Heart right ventricle (tissue), 16 donors: Measurements from ENCODE around the gene POPDC2. TPM values are rescaled to one million over a fixed set of nuclear protein-coding genes. Genes with fewer than 3 reads are reported as not detected.

Experiments
- ATAC-seq, 8 donors: fragments of 200-7000 bp; cut with Tn5 transposase; one replicate each; pipeline ENCODE4 v1.9.1; 2020; ENCODE audit warnings: mild to moderate bottlenecking in 8 of 8, moderate library complexity in 8 of 8, moderate number of reproducible peaks in 1 of 8
- DNase-seq, 2 donors: peaks; one replicate each; pipeline ENCODE4 v3.0.0-alpha.2; 2020
- H3K27ac ChIP-seq, 10 donors: fragments of 200-600 bp; sonication (generic) in 2 of 10; one replicate each; pipeline versions ENCODE4 v1.5.0 to v1.8.0; 2020 to 2022; ENCODE audit warnings: mild to moderate bottlenecking in 3 of 10
- H3K27me3 ChIP-seq, 7 donors: fragments of 200-600 bp; one replicate each; pipeline ENCODE4 v1.8.0; 2021 to 2022; ENCODE audit warnings: mild to moderate bottlenecking in 2 of 7
- H3K36me3 ChIP-seq, 9 donors: fragments of 200-600 bp; sonication (generic) in 1 of 9; one replicate each; pipeline versions ENCODE4 v1.5.0 to v1.8.0; 2020 to 2022; ENCODE audit warnings: mild to moderate bottlenecking in 2 of 9
- H3K4me1 ChIP-seq, 9 donors: fragments of 200-600 bp; sonication (generic) in 1 of 9; one replicate each; pipeline versions ENCODE4 v1.5.0 to v1.8.0; 2020 to 2022; ENCODE audit warnings: mild to moderate bottlenecking in 4 of 9
- H3K4me3 ChIP-seq, 10 donors: fragments of 200-600 bp; sonication (generic) in 2 of 10; one replicate each; pipeline versions ENCODE4 v1.5.0 to v1.8.0; 2020 to 2022; ENCODE audit warnings: mild to moderate bottlenecking in 7 of 10, moderate library complexity in 2 of 10
- H3K9me3 ChIP-seq, 11 donors: fragments of 200-600 bp in 10 of 11; sonication (generic) in 2 of 11; one replicate each; pipeline versions ENCODE4 v1.5.0 to v1.8.0; 2013 to 2022; ENCODE audit warnings: mild to moderate bottlenecking in 2 of 11, control low read depth in 1 of 11, moderate library complexity in 1 of 11
- WGBS, 2 donors: extraction: QIAGEN DNeasy Blood & Tissue Kit; methylation state at CpG; one replicate each; pipeline ENCODE4 v1.1.7; 2013; ENCODE audit warnings: inconsistent platforms in 1 of 2; 5-methylcytosine and 5-hydroxymethylcytosine counted together
- intact Hi-C, 10 donors: fragments of 100-400 bp; cut with DNase I; formaldehyde crosslinking; loops; one replicate each; pipeline versions ENCODE4 v1.11.1 to v1.14.2; 2022
- polyA plus RNA-seq, 2 donors: library from polyadenylated mRNA; stranded (reverse); fragments of 200-250 nt; gene quantifications; one replicate each; pipeline ENCODE4 v1.2.3, GENCODE V29; 2013
- total RNA-seq, 10 donors: library from RNA; stranded (reverse); fragmentation: NEBNext Ultra II Directional in 3 of 10; extraction: Animal tissue kit (Norgen Biotek cat#: 25700) in 3 of 10; gene quantifications; one replicate each; pipeline versions ENCODE4 v1.2.1 to v1.2.4, GENCODE V29; 2021 to 2023
- TF ChIP-seq, protein P1 (sequence below), 9 donors: fragments of 200-600 bp; sonication (generic) in 2 of 9; IDR thresholded peaks; one replicate each; pipeline versions ENCODE4 v1.5.0 to v1.8.0; 2021 to 2022; ENCODE audit warnings: antibody characterized with exemption in 9 of 9, mild to moderate bottlenecking in 5 of 9, moderate library complexity in 1 of 9
- donor health status: Arrhythmogenic right ventricular cardiomyopathy.
- donor health status: ischemic (EF 13 %, LVEDD 7.1; RV severe dilation, severe dysfunction).
- donor health status: healthy with polysubstance abuse.
- donor health status: DM: no; HTN: yes; CAD: no.
- donor health status: DM: no; HTN: no; CAD: no.
- donor health status: ischemic (EF 25% LVEDD 6.9; RV normal size, moderate dysfunction).
- donor health status: ischemic (EF 25% LVEDD 5.7; RV mildly dilated, moderate dysfunction).
- donor health status: healthy.
- donor health status: DM: yes; HTN: yes; CAD: no.
- donor health status: Ischemic cardiomyopathy.
- donor health status: ischemic (EF 35%, LVEDD 5.7; RV mildly dilated, moderate dysfunction).
- donor health status: nonischemic (EF 11% LVEDD 7.7; RV severe dilation, severe dysfunction).
- donor health status: DM: yes; HTN: yes; CAD: no.
- donor health status: PGD.
- donor health status: ischemic (EF 29% LVEDD 5.4; RV normal size, mild dysfunction).
- donor health status: nonischemic (EF 23%, LVEDD 6.1; RV moderate dilation, normal function).

POPDC2 gene
- total and polyA plus RNA-seq, 12 donors: 351 to 928 (median 732) TPM

- TF ChIP-seq, protein P1, sequence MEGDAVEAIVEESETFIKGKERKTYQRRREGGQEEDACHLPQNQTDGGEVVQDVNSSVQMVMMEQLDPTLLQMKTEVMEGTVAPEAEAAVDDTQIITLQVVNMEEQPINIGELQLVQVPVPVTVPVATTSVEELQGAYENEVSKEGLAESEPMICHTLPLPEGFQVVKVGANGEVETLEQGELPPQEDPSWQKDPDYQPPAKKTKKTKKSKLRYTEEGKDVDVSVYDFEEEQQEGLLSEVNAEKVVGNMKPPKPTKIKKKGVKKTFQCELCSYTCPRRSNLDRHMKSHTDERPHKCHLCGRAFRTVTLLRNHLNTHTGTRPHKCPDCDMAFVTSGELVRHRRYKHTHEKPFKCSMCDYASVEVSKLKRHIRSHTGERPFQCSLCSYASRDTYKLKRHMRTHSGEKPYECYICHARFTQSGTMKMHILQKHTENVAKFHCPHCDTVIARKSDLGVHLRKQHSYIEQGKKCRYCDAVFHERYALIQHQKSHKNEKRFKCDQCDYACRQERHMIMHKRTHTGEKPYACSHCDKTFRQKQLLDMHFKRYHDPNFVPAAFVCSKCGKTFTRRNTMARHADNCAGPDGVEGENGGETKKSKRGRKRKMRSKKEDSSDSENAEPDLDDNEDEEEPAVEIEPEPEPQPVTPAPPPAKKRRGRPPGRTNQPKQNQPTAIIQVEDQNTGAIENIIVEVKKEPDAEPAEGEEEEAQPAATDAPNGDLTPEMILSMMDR (IDR thresholded peaks at IDR 0.05): no peak
- ATAC-seq: peak in 5 of 8 donors; percentile 10 to 53 (median 40)
- Histone ChIP-seq H3K27me3 (no peaks in the 10 kb centered on the region), H3K4me1 (peaks cover under 1 to 66% (median 51%) of the 10 kb centered on the region in 9 donors), H3K4me3 (no peak overlapping the region), H3K27ac (peak overlapping the region in 9 of 10 donors; percentile 4 to 82 (median 36)), H3K9me3 (no peaks in the 10 kb centered on the region), H3K36me3 (no peaks in the 10 kb centered on the region)
- 85 to 89% methylated on average over 3 of the region's 3 CpGs for WGBS, 2 donors
- intact Hi-C loops: no loop called here
- no peak for DNase-seq
Measured at GRCh38 chr3:119601154-119601553, 59.2 kb downstream of the POPDC2 start.

DNA sequence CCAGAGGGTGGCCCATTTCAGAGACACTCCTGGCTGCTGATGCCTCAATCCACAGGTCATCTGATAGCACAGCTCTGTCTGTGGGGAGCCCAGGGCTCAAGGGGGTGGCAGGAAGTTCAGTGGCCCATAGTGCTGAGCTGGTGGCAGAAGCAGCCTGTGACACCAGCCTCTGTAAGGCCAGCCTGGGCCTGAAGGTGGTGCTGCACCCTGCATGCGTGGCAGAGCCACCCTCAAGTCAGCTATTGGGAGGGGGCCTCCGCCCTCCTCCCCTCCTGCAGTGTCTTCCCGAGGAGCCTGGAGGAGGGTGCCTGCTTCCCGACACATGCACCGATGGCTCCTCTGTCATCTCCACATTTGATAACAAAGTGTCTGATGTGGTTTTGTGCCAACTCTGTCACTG, 59.7 kb downstream of the POPDC2 start:
- Histone ChIP-seq H3K4me3 (no peak overlapping the region), H3K27me3 (no peaks in the 10 kb centered on the region), H3K27ac (peak overlapping the region in 9 of 10 donors; percentile 4 to 84 (median 36)), H3K9me3 (no peaks in the 10 kb centered on the region), H3K4me1 (peaks cover 3 to 70% (median 55%) of the 10 kb centered on the region in 9 donors), H3K36me3 (no peaks in the 10 kb centered on the region)
- DNase-seq: peak; percentile 37 to 40
- WGBS, 2 donors: 47 to 57% methylated on average over 5 of the region's 5 CpGs
- intact Hi-C loops: no loop called here
- peak; percentile 36 to 86 (median 73) for ATAC-seq
- TF ChIP-seq, protein P1 (IDR thresholded peaks at IDR 0.05): peak; percentile 21 to 71 (median 56)

DNA sequence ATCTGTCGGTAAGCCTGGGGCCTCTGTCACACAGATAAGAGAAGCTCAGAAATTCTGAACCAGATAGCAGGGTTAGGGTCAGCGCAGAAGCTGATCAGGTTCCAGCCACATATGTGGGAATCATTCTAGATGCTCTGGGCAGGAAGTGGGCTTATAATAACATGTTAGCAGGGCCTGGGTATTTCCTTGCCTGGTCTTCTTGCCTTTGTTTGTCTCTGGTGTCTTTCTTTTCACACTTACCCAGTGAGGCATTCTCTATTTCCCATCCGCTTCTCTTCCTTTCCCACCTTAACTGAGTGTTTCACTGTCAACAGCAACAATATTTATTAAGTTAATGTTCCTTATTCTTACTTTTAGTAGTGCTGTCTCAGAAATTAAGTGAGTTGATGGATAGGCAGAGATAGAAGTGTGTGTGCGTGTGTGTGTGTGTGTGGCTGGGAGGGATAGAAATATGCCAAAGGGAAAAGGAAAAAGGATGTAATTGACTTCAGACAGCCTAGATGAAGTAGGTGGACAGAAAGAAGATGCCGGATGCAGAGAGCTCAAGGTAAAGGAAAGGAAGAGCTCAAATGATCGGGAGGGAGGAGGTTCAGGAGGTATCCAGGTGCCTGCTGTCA, 60.7 kb downstream of the POPDC2 start:
- TF ChIP-seq, protein P1 (IDR thresholded peaks at IDR 0.05): no peak
- Histone ChIP-seq H3K9me3 (no peaks in the 10 kb centered on the region), H3K27me3 (no peaks in the 10 kb centered on the region), H3K27ac (peak overlapping the region in 9 of 10 donors; percentile 22 to 90 (median 75)), H3K4me3 (no peak overlapping the region), H3K36me3 (no peaks in the 10 kb centered on the region), H3K4me1 (peaks cover 6 to 77% (median 61%) of the 10 kb centered on the region in 9 donors)
- WGBS, 2 donors: 78 to 80% methylated on average over 6 of the region's 6 CpGs
- intact Hi-C loops: loop anchor here in 8 of 10 donors (5.0 to 10.0 kb wide), 6 partner anchors 33 to 83 kb away; partner anchors contain the start of gene COX17 (in 2 of the 8)
- DNase-seq: no peak
- no peak for ATAC-seq

- TF ChIP-seq, protein P1 (IDR thresholded peaks at IDR 0.05): no peak
- Histone ChIP-seq H3K4me1 (peaks cover 6 to 77% (median 56%) of the 10 kb centered on the region in 9 donors), H3K4me3 (no peak overlapping the region), H3K36me3 (no peaks in the 10 kb centered on the region), H3K27me3 (no peaks in the 10 kb centered on the region), H3K9me3 (no peaks in the 10 kb centered on the region), H3K27ac (peak overlapping the region in 9 of 10 donors; percentile 65 to 90 (median 77))
- no peak for ATAC-seq
- 72 to 82% methylated on average over 1 of the region's 1 CpG for WGBS, 2 donors
- intact Hi-C loops: loop anchor here in 8 of 10 donors (5.0 to 10.0 kb wide), 6 partner anchors 34 to 84 kb away; partner anchors contain the start of gene COX17 (in 2 of the 8)
- DNase-seq: no peak
Measured at GRCh38 chr3:119598410-119599098, 61.8 kb downstream of the POPDC2 start.
